T-helper 2 cell (primary cell): Measurements from ENCODE around the gene NOTCH4.

Source experiments
- DNase-seq, 5 experiments: peaks; one replicate each; pipeline versions ENCODE4 v3.0.0 to v3.0.0-alpha.2; 2012 to 2022

NOTCH4 gene

DNA sequence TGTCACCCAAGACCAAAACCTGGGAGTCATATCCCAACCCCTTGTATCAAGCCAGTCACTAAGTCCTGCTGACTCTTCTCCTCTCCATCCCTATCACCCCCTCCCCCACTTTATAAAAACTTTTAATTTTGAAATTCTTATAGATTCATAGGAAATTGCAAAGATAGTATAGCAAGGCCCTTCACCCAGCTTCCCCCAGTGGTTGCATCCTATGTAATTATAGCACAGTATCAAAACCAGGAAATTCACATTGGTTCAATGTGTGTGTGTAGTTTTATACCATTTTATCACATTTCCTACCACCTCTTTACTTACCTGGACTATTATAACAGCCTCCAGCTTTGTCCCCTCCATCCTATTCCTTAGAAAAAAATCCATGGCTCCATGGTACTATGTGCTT is 65.8 kb downstream of the NOTCH4 start:
- no peak for DNase-seq

DNA sequence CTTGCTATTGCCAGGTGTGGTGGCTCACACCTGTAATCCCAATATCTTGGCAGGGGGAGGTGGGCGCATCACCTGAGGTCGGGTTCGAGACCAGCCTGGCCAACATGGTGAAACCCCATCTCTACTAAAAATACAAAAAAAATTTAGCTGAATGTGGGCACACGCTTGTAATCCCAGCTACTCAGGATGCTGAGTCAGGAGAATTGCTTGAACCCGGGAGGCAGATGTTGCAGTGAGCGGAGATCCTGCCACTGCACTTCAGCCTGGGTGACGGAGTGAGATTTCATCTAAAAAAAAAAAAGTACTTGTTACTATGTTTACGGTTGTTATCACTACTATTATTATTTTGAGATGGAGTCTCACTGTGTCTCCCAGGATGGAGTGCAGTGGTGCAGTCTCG is 67.0 kb downstream of the NOTCH4 start:
- no peak for DNase-seq

DNA sequence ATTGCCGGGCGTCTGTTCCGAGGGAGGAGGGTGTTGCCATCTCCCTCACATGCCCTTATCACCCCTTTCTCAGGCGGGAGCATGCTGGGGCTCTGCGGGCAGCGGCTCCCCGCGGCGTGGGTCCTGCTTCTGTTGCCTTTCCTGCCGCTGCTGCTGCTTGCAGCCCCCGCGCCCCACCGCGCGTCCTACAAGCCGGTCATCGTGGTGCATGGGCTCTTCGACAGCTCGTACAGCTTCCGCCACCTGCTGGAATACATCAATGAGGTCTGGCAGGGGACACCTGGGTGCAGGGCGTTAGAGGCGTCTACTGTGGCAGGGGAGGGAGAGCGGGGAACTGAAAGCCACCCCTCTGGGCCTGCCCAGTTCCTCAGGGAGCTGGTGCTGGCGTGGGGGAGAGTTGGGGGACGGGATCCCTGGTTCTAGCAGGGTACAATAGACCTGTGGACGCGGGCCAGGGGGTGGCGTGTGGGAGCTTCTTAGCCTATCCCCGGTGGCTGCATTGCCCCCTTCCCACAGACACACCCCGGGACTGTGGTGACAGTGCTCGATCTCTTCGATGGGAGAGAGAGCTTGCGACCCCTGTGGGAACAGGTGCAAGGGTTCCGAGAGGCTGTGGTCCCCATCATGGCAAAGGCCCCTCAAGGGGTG is 69.2 kb downstream of the NOTCH4 start:
- DNase-seq: peak in 4 of 5 experiments; percentile 30 to 80 (median 52)

DNA sequence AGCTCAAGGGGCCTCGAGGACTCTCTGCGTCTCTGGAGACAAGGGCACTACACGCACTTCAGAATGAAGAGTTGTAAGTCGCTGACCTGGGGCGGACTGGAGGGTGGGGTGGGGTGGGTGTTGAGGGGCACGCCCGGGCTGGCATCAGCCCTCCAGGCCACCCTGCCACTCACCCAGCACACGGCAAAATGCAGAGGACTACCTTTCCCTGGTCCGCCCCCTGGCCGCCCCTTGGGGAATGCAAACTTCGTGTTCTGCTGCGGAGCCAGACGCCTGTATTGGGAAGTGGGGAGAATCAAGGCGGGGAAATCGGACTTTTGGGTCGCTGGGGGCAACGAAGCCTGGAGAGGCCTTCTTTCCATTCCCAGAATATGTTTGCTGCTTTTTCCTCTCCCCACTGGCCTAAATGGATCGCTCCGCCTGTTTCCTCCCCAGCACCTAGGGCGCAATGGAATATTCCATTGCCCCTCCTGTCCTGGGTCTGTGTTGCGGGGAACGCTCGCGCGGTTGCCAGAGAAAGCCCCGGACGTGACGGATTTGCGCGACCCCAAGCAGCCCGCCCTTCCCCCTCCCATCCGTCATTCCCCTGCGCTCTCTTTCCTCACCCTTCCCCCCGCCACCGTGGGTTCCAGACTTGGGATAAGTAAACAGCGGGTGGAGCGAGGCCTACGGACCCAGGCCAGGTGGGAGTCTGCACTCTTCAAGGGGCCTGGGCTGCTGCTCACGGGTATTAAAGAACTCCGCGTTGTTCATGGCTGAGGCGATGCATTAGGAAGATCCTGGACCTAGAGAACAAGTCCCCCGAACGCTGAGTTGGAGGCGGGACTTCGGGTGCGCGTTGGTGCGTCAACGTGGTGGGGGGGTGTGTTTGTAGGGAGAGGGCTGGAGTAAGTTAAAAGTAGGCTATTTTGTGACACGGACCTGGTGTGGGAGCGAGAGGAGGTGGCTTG is 70.0 kb downstream of the NOTCH4 start, which contains the start of gene PPT2:
Gene PPT2, plus strand, starts transcription at position 578 of the 950 bp plus-strand sequence. CDS start 454 bp downstream, outside the sequence.
- peak in 4 of 5 experiments; percentile 45 to 90 (median 66) for DNase-seq

DNA sequence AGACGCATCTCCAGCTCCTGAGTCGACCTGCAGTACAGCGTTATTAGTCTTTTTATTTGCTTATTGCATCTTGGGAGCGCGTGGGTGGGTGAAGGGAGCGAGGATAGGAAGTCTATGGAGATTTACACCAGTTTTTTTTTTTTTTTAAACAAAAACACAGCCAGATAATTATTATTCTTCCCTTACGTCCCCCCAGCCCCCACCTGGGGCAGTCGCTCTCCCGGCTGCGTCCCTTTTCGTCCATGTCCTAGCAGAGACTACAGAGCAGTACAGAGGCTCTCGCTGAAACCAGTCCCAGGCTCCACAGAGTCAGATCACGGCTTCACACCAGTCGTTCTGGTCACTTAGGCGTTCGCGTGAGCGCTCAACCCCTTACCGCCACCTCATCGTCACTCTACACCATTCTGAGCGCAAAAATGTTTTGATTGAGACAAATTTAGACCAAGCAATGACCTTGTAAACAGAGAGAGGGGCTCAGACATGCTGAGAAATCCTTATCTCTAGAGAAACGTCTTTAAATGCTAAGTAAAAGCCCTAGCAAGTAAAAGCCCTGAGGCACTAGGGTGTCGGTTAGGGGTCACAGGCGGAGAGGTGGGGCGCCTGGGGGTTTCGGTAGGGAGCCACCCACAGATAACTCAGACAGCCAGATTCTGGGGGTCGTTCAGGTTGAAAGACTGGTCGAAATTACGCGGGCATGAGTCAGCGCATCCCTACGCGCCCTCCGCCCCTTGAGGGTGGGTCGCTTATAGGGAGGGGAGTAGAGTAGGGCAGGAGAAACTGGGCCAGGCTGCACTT is 70.9 kb downstream of the NOTCH4 start:
- DNase-seq: no peak

DNA sequence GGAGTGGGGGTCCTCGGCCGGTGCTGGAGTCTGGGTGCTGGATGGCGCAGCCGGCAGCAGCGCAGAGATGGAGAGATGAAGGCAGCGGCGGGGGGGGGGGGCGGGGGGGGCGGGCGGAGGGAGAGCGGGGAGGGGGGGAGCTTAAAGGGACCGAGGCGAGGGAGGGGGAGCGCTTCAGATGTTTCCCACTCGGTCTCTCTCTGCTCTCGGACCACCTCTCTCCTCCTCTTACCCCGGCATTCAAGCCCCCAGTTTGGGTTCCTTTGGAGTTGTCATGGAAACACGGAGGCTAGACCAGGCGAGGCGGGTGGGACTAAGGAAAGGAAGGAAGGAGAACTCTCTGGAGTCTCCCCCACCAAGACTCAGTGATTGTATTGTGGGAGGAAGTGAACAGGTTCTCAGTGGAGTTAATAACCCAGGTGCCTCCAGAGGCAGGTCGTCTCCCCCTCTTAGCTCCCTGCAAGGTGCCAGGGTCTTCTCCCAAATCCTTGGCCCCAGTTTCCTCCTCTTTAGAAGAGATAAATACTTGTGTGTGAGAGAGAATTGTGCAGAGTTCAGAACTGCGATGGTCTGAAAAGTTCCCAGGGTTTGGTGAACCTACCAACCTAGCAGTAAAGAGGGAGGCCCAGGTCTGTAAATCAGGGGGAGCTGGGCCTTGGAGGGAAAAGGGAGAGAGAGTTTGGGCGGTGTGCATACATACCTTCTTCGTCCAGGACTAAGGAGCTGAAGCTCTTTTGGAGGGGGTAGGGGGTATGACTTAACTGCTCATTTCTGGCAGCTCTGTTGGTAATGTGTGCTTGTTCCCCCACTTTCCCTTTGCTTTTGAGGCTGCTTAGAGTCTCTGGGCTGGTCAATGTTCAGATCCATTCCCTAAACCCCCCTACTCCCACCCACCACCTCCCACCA is 71.8 kb downstream of the NOTCH4 start, which contains the start of gene PRRT1:
Gene PRRT1, minus strand, starts transcription at position 77 of the 906 bp plus-strand sequence. CDS start 112 bp downstream, outside the sequence.
- no peak for DNase-seq

DNA sequence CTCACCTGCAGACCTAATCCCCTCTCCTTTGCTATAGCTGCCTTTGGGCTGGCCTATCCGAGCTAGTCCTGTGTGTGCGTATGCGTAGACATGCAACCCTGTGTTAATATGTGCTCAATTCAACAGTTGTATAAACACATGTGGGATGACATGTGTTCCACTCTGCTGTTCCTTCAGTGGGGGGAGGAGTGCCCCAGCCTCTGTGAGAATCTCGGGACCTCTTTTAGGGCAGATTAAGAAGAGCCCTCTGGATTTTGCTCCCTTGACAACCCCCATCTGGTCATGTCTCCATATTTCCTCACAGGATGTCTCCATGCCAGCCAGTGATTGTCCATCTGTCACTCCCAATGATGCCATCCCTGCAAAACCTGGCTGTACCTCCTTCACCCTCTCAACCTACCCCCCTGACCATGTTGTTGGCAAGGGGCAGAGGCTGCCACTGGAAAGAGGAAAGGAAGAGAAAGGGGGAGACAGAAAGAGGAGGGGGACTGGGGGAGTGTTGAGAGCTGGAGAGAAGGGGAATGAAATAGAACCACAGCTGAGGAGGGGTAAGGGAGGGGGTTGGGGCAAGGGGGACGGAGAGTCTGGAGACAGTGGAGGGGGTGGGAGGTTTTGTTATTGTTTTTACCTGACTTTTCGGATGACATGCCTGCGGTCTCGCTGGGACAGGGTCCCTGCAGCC is 72.5 kb downstream of the NOTCH4 start:
- no peak for DNase-seq

DNA sequence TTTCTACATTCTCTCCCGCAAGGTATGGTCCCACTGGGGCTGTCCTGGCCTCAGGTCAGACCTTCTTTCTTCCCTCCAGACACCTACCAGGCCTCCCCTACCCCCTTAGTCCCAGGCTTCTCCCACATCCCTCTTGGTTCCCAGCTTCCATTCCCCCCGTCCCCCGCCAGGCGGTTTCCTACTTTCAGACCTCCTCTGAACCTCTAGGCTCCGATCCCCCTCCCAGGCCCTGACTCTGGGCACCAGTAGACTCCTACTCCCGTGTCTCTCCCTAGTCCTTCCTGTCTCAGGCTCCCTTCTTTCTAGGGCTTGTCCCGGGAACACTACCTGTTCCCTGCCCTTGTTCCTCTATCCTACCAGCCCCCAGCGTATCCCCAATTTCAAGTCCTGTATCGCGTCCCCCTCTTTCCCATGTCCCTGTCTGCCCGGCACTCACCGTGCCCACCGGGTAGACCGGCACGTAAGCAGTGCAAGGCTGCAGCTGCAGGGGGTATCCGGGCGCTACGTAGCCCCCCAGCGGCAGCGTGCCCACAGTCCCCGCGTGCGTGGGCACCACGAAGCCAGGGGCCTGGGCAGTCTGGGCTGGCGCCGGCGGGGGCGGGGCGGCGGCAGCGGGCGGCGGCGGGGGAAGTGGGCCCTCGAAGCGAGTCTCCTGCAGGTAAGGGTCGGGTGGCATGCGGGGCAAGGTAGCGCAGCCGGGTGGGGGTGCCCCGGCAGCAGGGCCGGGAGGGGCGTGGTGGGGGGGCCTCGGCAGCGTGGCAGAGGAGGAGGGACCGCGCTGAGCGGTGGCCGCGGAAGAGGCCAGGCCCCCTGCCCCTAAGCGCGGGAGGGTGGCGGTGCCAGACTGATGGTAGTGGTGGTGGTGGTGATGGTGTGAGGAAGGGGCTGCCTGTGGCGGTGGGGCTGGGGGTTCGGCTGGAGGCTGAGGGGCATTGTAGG is 73.7 kb downstream of the NOTCH4 start:
- DNase-seq: no peak

DNA sequence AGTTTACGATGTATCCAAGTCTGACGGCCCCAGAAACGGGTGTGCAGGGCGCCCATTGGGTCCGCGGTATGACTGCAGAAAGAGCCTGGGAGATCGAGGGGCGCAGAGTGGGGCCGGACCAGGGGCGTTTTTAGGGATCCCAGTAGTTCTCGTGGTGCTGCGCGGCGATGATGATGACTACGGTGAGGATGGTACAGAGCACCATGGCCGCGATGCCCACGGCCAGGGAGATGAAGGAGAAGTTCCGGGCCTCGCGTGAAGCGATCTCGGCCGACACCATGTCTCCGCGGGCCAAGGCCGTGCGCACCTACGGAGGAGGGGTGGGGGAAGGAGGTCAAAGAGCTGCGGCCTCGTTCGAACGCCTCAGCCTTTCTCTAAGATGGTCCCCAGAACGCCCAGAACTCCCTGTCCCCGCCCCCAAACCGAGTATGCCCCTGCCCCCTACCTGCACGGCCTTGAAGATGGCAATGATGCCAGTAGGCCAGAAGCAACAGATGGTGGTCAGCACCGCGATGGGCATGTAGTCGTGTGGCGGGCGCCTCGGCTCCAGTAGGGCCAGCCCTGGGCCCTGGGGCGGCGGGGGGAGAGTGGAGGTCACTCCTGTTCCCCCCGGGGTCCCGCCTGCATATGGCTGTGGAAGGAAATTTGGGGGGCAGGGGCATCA is 74.6 kb downstream of the NOTCH4 start:
- DNase-seq: no peak

DNA sequence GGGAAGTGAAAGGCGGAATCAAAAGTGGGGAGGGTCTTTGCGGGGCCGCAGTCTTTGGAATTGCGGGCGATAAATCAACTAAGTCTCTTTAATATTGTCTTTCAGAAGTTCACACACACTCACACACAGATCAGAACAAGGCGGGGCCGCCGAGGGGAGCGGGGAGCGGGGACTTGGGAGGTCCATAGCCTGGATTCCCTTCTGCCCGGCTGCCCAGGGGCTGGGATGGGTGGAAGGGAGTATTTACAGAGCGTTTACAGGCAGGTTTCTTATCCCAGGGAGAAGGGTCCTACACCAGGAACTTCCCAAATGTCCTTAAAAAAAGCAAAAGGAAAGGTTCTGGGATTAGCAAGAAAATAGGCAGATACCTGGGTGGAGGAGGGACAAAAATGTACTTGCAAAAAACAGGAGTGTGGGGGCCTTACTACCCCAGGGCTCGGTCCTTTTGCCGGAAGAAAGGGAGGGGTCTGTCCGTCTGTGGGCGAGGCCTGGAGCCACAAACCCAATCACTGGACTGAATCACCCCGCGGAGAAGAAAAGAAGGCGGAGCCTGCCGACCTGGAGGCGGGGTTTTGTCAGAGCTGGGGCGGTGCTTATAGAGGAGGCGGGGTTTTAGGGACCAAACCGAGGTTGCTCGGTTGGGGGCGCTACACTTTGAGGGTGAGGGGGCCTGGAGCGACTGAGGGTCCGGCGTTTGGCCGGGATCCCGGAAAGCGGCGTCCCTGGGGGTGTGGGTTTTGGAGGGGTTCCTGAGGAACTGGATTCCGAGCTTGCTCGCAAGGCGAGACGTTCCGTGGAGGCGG is 75.4 kb downstream of the NOTCH4 start:
- DNase-seq: peak; percentile 45 to 68 (median 53)

DNA sequence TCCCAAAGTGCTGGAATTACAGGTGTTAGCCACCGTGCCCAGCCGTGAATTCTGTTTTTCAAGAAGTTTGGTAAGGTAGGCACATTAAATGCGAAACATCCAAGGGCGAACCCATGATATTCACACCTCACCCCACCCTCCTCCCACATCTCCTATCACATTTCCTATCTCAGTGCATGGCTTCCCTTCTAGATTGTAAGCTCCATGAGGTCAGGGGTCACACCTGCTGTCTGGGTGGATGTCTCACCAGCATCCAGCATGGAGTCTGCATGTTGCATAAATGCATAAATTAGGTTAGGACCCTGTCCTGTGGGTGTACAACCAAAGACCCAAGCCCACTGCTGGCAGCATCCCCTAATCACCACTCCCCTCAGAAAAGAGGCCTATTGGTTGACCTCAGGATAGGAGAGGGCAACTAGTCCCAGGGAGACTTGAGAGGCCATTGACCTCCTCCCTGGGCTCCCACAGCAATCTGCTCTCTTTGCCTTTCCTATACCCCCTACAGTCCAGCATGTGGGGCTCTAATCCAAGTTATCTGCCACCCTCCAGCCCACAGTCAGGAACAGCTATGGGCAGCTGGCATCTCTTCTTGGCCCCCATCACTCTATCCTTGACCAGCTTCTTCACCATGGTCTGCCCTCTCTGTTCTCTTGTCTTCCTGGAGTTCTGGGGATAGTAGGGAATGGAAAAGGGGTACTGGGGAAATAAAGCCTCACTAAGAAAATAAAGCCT is 76.3 kb downstream of the NOTCH4 start:
- DNase-seq: no peak

DNA sequence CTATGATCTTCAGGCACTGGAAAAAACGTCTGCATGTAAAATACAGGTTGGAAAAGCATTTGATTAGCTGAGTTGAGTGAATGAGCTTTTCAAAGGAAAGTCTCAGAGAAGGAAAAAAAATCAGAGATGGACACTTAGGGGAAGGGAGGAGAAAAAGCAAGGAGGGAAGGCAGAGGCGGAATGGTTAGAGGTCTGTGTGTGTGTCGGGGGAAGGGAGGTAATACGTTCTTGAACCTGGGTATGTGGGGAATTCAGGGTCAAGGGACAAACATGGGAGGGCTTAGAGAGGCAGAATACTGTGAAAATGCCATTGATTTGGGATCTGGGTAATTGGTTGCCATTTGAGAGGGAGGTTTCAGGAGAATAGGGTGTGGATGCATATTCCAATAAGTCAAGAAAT is 77.2 kb downstream of the NOTCH4 start:
- DNase-seq: no peak

DNA sequence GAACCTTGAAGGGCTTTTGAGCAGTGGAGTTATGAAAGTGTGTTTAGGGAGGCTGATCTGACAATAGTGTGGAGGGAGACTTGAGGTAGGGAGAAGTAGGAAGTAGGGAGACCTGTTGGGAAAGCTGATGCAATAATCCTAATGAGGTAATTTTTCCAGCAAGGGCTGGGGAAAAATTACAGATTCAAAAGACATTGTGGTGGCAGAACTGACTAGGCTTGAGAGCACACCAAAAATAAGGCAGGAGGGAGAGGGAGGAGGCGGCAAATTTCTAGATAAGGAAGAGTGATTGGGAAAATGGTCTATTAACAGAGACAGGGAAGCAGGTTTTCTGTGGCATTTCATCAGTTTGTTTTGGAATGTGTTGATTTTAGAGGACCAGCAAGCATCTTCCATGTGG is 77.6 kb downstream of the NOTCH4 start:
- DNase-seq: no peak
